Left cardiac atrium (tissue), 4 donors: ENCODE measurements around the gene TOM1. TPM values are rescaled to one million over a fixed set of nuclear protein-coding genes. Genes with fewer than 3 reads are reported as not detected.
A peak's percentile ranks its signal among the peaks of the same experiment; 100 is the strongest.
"Not testable (repeated sequence)": the region's sequence is repeated elsewhere in the genome, so short reads cannot be mapped to it uniquely, and the experiment has no call there.

Experiments used
- ATAC-seq, 2 donors: fragments of 200-7000 bp; cut with Tn5 transposase; one replicate each; pipeline ENCODE4 v1.9.1; 2020; ENCODE audit warnings: mild to moderate bottlenecking in 2 of 2, moderate library complexity in 2 of 2
- DNase-seq: peaks from one replicate; pipeline ENCODE4 v3.0.0-alpha.2; 2020
- intact Hi-C, 2 donors: fragments of 100-400 bp; cut with DNase I; formaldehyde crosslinking; loops; one replicate each; pipeline versions ENCODE4 v1.14.1 to v1.15.1; 2022 to 2023
- total RNA-seq, 2 donors: library from RNA; stranded (reverse); fragmentation: NEBNext Ultra II Directional; extraction: Animal tissue kit (Norgen Biotek cat#: 25700); gene quantifications; one replicate each; pipeline ENCODE4 v1.2.1, GENCODE V29; 2021
- donor health status: DM: no; HTN: yes; CAD: no.
- donor health status: DM: no; HTN: yes; CAD: no; lungs with severe emphysema.
- donor health status: DM: yes; HTN: yes; CAD: no.
- donor health status: Dilated cardiomyopathy.

The TOM1 gene
- total RNA-seq, 2 donors from 2014 or later, result 45.1 to 57.9 TPM

DNA sequence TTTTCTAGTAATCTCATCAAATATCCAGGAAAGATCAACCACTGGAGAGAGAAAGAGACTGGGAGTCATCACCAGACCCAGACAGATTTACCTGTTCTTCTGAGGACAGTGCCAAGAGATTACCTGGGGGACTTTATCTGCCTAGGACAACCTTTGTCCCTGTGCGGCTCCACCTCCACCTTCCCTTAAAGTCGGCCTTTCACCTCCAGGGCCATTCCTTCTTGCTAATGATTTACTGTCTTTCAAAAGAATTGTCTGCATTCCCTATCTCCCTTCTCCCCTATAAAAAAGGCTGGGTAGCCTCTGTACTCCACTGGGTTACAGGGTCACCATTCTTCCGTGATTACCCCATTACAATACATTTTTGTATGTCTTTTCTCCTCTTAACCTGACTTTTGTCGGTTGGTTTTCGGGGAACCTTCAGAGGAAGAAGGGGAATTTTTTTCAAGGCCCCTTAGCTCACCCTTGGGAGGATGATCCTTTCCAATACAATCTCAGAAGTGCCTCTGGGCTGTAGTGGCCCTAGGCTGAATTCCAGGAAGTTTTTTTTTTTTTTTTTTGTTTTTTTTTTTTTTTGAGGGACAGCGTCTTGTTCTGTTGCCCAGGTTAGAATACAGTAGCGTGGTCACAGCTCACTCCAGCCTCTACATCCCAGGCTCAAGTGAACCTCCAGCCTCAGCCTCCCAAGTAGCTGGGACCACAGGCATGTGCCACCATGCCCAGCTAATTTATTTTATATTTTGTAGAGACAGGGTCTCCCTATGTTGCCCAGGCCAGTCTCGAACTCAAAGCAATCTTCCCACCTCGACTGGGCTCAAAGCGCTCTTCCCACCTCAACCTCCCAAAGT is 79.7 kb downstream of the TOM1 start:
- DNase-seq (no peak), ATAC-seq (no peak)
- intact Hi-C loops, result no loop called here

DNA sequence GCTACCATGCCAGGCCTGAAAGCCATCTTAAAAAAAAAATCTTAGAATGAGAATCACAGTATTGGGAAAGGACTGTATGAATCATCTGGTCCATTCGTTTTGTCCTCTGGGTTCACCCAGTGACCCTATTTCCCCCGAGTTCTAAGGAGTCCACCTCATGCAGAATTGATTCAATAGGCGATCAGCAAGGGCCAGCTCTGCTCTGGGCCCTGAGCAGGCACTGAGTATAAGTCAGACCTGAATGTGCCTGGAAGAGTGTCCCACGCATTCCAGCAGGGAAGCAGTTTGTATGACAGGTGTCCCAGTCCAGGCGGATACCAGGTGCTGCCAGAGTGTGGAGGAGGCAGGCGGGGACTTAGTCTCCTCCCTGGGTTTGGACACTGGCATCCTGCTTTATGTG is 80.3 kb downstream of the TOM1 start:
- ATAC-seq (no peak), DNase-seq (no peak)
- intact Hi-C loops, result no loop called here

DNA sequence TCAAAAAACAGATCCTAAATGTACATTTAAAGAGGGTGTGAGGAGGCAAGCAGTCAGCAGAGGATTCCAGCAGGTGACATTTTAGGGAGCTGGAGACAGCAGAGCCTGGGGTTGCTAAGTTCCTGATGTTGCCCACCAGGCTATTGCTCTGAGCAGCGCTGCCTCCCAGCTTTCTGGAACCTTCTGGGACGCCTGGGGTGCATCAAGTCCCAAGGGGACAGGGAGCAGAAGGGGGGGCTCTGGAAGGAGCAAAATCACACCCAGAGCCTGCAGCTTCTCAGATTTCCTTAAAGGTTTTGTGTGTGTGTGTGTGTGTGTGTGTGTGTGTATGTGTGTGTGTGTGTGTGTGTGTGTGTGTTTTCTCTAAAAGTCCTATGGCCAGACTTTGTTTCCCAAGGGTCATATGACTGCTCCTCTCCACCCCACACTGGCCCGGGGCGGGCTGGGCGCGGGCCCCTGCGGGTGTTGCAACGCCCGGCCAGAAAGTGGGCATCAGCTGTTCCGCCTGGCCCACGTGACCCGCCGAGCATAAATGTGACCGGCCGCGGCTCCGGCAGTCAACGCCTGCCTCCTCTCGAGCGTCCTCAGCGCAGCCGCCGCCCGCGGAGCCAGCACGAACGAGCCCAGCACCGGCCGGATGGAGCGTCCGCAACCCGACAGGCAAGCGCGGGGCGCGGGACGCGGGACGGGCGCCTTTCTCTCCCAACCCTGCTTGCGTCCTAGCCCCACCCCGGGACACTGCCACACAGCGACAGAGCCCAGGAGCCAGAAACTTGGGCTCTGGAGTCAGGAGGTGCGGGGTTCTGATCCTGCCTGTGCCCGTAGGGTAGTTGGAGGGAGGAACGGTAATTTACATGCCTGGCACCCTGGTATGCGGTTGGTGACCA is 81.1 kb downstream of the TOM1 start, which contains the start of gene HMOX1:
HMOX1 (plus strand) TSS at position 560 of the 887 bp plus-strand sequence; CDS start at position 638, 78 bp downstream.
- intact Hi-C loops, result no loop called here
- peak; percentile 94 for ATAC-seq
- DNase-seq, result peak; percentile 94

DNA sequence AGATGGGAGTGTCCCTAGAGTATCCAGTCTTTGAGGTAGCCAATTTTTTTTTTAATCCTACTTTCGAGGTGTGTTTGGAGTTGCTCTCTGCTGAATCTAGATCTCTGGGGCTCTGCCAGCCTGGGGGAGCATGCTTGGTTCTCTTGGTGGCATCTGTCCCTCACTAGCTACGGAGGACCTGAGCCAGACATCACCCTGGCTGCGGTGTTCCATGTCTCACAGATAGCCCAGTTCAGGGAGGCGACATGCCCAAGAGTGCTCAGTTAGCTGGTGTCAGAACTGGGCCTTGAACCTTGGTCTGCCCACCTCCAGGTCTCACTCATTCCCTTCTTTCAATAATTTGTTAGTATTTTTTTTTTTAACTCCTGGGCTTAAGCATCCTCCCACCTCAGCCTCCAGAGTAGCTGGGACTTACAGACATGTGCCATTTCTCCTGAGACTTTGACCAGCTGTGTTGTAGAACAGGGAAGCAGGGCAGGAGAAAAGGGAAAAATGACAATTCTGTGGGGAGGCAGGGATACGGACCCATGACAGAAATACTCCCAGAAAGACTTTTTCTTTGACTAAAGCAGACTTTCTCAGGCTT is 81.8 kb downstream of the TOM1 start:
- ATAC-seq (peak; percentile 1 to 9), DNase-seq (no peak)
- intact Hi-C loops, result no loop called here

DNA sequence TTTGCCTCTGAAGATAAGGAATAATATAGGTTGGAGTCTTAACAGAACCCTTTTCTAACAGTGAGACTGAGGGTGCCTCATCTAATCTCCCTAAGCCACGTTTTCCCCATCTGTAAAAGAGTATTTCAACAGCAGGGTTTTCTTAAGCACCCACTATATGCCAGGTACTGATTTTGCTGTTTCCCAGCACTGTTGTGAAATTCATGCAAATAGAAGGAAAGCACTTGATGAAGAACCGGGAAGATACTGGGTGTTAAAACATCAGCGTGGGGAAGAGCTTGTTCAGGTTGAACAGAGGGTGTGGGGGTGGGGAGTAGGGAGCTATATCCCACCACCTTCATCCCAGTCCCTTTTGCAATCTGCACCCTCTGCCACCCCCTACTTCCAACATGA is 84.0 kb downstream of the TOM1 start:
- intact Hi-C loops, result no loop called here
- ATAC-seq (no peak), DNase-seq (no peak)

DNA sequence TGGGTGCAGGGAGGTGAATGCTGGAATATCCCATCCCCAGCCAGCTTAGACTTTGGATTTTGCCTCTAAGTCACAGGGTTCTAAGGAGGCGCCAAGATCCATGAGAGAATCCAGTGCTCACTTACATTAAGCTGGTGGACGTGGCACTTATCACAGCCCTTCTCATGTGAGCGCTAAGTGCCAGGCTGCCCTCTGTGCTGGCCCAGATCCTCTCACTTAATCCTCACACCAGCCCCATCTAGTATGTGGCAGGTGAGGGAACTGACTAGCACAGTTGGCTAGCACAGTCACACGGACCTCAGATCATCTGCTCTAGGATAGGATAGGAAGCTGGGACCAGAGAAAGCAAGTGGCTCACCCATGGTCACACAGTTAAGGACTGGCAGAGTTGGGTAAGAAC is 84.8 kb downstream of the TOM1 start:
- no peak for DNase-seq
- intact Hi-C loops, result no loop called here
- no peak for ATAC-seq

DNA sequence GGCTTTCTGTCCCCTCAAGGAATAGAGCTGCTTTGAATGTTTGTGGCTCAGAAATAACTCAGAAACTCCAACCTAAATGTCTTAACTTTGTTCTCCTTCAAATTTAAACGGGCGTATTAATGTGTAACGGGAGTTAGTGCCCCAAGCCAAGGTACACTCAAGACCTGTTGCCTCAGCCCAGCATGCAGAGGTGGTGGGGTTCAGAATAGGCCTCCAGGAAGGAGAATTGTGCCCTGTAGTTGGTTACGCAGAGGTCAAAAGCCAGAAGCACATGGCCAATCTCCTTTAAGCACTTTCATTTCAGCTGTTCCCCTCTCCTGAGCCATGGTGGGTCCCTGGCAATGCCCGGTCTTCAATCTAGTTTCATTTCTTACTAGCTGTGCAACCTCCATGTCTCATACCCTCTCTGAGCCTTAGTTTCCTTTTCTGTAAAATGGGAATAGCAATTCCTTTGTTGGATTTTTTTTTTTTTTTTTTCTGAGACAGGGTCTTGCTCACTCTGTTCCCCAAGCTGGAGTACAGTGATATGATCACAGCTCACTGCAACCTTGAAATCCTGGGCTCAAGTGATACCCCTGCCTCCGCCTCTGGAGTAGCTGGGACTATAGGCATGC is 85.4 kb downstream of the TOM1 start:
- intact Hi-C loops, result no loop called here

DNA sequence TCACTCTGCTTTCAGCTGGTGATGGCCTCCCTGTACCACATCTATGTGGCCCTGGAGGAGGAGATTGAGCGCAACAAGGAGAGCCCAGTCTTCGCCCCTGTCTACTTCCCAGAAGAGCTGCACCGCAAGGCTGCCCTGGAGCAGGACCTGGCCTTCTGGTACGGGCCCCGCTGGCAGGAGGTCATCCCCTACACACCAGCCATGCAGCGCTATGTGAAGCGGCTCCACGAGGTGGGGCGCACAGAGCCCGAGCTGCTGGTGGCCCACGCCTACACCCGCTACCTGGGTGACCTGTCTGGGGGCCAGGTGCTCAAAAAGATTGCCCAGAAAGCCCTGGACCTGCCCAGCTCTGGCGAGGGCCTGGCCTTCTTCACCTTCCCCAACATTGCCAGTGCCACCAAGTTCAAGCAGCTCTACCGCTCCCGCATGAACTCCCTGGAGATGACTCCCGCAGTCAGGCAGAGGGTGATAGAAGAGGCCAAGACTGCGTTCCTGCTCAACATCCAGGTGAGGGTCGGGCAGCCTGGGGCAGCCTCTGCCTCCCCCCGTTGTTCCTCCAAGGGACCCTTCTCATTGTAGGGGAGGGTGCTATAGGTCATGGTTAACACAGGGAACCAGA is 87.1 kb downstream of the TOM1 start:
- ATAC-seq (no peak), DNase-seq (no peak)
- intact Hi-C loops, result no loop called here

More for the DNA sequence above, 85.4 kb downstream of the TOM1 start:
- DNase-seq (no peak), ATAC-seq (no peak)

DNA sequence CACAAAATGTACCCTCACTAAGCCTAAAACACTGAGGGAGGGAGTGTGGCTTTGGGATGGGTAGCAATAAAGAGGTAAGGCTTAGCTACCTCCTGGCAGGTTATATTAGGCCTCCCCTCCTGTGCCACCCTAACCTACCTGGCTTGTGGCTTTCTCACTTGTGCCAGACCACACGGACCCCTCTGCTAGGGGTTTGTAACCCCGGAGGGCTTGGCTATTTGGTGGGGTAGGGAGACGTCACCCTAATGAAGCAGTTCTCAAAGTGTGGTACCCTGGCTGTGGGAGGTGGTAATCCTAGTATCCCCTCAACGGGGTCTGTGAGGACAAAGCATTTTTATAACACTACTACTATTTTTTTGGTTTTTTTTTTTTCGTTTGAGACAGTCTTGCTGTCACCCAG is 91.2 kb downstream of the TOM1 start:
- intact Hi-C loops, result no loop called here
- ATAC-seq (no peak), DNase-seq (no peak)

DNA sequence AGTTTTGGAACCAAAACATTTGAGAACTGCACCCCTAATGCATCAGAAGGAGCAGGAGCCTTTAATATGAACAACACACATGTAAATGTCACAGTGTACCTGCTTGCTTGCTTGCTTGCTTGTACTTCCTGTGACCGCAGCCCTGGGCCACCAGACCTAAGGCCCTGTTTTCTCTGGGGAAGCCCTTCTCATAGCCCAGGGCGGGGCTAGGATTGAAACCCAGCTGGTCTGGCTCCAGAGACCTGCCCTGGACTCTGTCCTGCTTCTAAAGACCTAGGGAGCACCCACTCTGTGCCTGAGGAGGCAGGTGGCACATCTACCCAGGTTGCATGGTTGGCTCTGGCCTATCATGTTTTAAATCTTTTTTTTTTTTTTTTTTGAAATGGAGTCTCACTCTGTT is 92.7 kb downstream of the TOM1 start:
- DNase-seq (no peak), ATAC-seq (no peak)
- intact Hi-C loops, result no loop called here

DNA sequence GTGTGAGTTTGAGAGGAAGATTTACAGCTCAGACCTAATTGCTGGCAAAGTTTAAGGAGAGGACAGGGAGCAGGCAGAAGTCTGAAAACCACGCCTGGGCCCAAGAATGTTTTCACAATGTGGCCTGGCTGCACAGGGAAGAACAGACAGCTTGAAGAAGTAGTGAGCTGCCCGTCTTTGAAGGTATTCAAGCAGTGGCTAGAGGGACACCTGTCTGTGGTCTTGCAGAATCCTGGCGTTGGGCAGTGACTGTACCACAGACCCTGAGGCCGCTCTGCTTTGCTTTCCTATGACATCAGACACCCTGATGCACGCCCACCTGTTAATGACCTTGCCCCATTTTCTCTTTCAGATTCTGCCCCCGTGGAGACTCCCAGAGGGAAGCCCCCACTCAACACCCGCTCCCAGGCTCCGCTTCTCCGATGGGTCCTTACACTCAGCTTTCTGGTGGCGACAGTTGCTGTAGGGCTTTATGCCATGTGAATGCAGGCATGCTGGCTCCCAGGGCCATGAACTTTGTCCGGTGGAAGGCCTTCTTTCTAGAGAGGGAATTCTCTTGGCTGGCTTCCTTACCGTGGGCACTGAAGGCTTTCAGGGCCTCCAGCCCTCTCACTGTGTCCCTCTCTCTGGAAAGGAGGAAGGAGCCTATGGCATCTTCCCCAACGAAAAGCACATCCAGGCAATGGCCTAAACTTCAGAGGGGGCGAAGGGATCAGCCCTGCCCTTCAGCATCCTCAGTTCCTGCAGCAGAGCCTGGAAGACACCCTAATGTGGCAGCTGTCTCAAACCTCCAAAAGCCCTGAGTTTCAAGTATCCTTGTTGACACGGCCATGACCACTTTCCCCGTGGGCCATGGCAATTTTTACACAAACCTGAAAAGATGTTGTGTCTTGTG is 93.7 kb downstream of the TOM1 start:
- ATAC-seq, result no peak
- intact Hi-C loops, result no loop called here
- no peak for DNase-seq

DNA sequence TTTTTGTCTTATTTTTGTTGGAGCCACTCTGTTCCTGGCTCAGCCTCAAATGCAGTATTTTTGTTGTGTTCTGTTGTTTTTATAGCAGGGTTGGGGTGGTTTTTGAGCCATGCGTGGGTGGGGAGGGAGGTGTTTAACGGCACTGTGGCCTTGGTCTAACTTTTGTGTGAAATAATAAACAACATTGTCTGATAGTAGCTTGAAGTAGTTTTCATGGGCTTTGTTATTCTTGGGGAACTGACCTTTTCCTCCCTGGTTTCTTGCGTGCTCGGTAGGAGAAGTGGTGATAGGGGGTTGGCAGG is 94.3 kb downstream of the TOM1 start:
- intact Hi-C loops, result no loop called here
- ATAC-seq (no peak), DNase-seq (no peak)

DNA sequence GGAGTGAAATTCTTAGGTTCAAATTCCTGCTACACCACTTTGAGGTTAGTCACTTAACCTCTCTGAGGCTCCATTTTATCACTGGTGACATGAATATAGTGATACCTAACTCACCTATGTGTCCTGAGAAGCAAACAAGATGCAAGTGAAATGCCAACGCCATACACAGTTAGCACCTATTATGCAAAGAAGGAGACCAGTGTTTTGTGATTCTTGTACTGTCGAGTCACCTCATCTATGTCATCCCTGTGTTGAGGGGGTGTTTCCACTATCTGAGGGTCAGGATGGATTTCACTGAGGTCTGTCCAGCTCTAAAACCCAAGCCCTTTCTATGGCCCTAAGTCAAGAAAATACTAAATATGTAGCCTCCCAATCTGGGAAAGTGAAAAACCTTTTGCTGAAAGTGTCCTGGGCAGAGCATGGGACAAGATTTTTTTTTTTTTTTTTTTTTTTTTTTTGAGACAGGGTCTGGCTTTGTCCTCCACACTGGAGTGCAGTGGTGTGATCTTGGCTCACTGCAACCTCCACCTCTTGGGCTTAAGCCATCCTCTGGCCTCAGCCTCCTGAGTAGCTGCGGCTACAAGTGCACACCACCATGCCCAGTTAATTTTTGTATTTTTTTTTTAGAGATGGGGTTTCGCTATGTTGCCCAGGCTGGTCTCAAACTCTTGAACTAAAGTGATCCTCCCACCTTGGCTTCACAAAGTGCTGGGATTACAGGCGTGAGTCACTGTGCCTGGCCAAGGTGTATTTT is 95.3 kb downstream of the TOM1 start:
- ATAC-seq, result no peak
- intact Hi-C loops, result no loop called here
- no peak for DNase-seq

DNA sequence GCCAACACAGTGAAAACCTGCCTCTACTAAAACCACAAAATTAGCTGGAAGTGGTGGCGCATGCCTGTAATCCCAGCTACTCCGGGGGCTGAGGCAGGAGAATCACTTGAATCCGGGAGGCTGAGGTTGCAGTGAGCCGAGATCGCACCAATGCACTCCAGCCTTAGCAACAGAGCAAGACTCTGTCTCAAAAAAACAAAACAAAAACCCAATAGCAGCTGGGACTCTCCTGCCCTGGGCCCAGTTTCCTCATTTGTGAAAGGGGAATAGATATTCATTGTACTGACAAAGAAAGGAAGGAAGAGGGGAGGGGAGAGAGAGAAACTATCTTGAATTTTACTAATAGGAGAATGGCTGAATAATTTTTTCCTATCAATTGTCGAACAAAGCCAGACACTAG is 96.9 kb downstream of the TOM1 start:
- DNase-seq, intact Hi-C loops, ATAC-seq: not testable (repeated sequence)

DNA sequence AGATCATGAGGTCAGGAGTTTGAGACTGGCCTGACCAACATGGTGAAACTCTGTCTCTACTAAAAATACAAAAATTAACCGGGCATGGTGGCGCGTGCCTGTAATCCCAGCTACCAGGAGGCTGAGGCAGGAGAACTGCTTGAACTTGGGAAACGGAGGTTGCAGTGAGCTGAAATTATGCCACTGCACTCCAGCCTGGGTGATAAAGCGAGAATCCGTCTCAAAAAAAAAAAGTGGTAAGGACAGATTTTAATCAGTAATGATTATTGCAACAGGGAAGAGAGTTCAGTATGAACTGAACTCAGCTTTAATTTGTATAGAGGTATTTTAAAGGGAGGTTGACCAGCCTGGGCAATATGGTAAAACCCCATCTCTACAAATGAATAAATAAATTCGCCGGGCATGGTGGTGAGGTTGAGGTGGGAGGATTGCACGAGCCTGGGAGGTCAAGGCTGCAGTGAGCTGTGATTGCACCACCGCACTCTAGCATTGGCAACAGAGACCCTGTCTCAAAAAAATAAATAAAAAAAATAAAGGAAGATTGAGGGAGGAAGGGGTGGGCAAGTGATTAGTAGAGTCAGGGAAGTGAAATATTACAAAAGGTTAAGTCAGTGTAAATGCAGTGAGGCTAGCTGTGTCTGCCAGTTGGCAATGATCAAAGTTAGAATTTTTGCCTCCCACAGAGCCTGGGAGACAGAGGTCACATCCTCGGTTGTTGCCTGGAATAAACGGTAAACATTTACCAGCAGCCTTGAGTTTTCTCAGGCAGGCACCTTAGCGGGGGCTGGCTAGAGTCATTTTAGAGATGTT is 97.6 kb downstream of the TOM1 start:
- ATAC-seq, result no peak
- intact Hi-C loops, result no loop called here
- DNase-seq, result no peak
